ENCODE data around the gene MRPL17. TPM values are rescaled to one million over a fixed set of nuclear protein-coding genes. Genes with fewer than 3 reads are reported as not detected.

MRPL17 gene
- total and polyA plus RNA-seq, 10 of the 15 experiments (the other 5 are each of a cell fraction or from before 2014, with no cell fraction given) = 60.3 to 171 (median 94.8) TPM

DNA sequence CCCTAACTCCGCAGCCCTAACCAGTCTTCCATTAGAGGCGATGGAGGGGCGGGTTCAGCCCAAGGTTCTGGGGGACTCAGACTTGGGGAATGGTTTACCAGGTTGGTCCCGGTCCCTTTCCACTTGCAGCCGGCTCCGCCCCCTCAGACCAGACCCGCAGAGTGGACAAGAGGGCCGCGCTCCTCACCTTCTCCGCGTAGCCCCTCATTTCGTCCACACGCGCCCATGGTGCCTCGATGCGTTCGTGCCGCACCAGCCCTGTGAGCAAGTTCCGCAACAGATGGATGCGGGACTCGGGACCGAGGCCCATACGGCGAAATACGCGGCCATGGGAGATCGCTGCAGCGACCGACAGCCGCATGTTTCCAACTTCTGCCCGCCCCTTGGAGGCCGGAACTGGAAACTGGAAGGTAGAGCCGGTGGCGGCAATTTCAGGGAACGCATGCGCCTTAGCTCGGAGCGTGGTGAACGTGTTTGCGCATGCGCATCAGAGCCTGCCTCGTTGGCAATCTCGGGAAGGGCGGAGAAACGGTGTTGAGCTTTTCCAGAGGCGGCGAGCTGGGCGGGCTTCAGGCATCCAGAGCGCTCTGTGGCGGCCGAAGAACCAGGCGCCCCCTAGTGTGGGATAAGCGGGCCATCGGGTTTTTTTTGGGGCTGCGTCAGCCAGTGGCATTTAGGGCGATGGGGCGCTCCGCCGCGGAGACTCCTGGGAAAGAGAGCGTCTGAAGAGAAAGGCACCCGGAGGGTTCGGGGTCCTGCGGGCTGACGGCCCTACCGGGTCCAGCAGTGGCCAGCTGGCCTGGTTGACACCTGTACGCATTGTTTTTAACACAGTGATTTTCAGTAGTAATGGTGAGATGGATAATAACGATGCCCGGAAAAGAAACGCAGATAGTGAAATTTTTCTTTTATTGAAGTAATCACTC lies at the start of gene MRPL17 (continued):
- TF ChIP-seq, protein P1, sequence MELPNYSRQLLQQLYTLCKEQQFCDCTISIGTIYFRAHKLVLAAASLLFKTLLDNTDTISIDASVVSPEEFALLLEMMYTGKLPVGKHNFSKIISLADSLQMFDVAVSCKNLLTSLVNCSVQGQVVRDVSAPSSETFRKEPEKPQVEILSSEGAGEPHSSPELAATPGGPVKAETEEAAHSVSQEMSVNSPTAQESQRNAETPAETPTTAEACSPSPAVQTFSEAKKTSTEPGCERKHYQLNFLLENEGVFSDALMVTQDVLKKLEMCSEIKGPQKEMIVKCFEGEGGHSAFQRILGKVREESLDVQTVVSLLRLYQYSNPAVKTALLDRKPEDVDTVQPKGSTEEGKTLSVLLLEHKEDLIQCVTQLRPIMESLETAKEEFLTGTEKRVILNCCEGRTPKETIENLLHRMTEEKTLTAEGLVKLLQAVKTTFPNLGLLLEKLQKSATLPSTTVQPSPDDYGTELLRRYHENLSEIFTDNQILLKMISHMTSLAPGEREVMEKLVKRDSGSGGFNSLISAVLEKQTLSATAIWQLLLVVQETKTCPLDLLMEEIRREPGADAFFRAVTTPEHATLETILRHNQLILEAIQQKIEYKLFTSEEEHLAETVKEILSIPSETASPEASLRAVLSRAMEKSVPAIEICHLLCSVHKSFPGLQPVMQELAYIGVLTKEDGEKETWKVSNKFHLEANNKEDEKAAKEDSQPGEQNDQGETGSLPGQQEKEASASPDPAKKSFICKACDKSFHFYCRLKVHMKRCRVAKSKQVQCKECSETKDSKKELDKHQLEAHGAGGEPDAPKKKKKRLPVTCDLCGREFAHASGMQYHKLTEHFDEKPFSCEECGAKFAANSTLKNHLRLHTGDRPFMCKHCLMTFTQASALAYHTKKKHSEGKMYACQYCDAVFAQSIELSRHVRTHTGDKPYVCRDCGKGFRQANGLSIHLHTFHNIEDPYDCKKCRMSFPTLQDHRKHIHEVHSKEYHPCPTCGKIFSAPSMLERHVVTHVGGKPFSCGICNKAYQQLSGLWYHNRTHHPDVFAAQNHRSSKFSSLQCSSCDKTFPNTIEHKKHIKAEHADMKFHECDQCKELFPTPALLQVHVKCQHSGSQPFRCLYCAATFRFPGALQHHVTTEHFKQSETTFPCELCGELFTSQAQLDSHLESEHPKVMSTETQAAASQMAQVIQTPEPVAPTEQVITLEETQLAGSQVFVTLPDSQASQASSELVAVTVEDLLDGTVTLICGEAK (IDR thresholded peaks at IDR 0.05; ENCODE audit: borderline replicate concordance) = peak; percentile 68; the same call in 1 of the 2 replicates
- TF ChIP-seq, protein P2, sequence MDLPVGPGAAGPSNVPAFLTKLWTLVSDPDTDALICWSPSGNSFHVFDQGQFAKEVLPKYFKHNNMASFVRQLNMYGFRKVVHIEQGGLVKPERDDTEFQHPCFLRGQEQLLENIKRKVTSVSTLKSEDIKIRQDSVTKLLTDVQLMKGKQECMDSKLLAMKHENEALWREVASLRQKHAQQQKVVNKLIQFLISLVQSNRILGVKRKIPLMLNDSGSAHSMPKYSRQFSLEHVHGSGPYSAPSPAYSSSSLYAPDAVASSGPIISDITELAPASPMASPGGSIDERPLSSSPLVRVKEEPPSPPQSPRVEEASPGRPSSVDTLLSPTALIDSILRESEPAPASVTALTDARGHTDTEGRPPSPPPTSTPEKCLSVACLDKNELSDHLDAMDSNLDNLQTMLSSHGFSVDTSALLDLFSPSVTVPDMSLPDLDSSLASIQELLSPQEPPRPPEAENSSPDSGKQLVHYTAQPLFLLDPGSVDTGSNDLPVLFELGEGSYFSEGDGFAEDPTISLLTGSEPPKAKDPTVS (IDR thresholded peaks at IDR 0.05; ENCODE audit: low read depth, low read length) = no peak
- peak; percentile 85 for TF ChIP-seq ZNF384 (IDR thresholded peaks at IDR 0.05; ENCODE audit: borderline replicate concordance, low read depth, low read length)
- TF ChIP-seq ATF2 (IDR thresholded peaks at IDR 0.05; ENCODE audit: low read length) = no peak
- TF ChIP-seq SMAD1 (IDR thresholded peaks at IDR 0.05; ENCODE audit: low read depth, partially characterized antibody) = no peak
- TF ChIP-seq MXI1 (IDR thresholded peaks at IDR 0.05; ENCODE audit: low read depth, low read length) = peak; percentile 97
- peak; percentile 66 for TF ChIP-seq RAD21 (IDR thresholded peaks at IDR 0.05; ENCODE audit: insufficient read depth, low read depth, low read length)
- TF ChIP-seq FOS (IDR thresholded peaks at IDR 0.05; ENCODE audit: borderline replicate concordance, extremely low read depth, insufficient read length) = no peak
- TF ChIP-seq ATF7 (IDR thresholded peaks at IDR 0.05; ENCODE audit: low read depth) = peak; percentile 74
- TF ChIP-seq, protein P3, sequence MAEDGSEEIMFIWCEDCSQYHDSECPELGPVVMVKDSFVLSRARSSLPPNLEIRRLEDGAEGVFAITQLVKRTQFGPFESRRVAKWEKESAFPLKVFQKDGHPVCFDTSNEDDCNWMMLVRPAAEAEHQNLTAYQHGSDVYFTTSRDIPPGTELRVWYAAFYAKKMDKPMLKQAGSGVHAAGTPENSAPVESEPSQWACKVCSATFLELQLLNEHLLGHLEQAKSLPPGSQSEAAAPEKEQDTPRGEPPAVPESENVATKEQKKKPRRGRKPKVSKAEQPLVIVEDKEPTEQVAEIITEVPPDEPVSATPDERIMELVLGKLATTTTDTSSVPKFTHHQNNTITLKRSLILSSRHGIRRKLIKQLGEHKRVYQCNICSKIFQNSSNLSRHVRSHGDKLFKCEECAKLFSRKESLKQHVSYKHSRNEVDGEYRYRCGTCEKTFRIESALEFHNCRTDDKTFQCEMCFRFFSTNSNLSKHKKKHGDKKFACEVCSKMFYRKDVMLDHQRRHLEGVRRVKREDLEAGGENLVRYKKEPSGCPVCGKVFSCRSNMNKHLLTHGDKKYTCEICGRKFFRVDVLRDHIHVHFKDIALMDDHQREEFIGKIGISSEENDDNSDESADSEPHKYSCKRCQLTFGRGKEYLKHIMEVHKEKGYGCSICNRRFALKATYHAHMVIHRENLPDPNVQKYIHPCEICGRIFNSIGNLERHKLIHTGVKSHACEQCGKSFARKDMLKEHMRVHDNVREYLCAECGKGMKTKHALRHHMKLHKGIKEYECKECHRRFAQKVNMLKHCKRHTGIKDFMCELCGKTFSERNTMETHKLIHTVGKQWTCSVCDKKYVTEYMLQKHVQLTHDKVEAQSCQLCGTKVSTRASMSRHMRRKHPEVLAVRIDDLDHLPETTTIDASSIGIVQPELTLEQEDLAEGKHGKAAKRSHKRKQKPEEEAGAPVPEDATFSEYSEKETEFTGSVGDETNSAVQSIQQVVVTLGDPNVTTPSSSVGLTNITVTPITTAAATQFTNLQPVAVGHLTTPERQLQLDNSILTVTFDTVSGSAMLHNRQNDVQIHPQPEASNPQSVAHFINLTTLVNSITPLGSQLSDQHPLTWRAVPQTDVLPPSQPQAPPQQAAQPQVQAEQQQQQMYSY (CRISPR knock-in tag; IDR thresholded peaks at IDR 0.05) = no peak
- peak; percentile 22; the same call in 1 of the 2 replicates for TF ChIP-seq TCF12 (IDR thresholded peaks at IDR 0.05; ENCODE audit: low read depth, low read length)
- TF ChIP-seq TCF3 (IDR thresholded peaks at IDR 0.05; ENCODE audit: borderline replicate concordance, insufficient read depth, low read depth, low read length) = no peak
- no peak for TF ChIP-seq BRCA1 (IDR thresholded peaks at IDR 0.05; ENCODE audit: low read depth, low read length)
- no peak for TF ChIP-seq WRNIP1 (IDR thresholded peaks at IDR 0.05; ENCODE audit: borderline replicate concordance, low read depth, low read length)
- TF ChIP-seq HCFC1 (IDR thresholded peaks at IDR 0.05; ENCODE audit: low read length) = peak; percentile 49; the same call in 1 of the 2 replicates
- peak; percentile 47; the same call in 1 of the 2 replicates for TF ChIP-seq RFX5 (IDR thresholded peaks at IDR 0.05; ENCODE audit: low read depth, low read length)

All from GM12878 (cell line).